Neural progenitor cell (in vitro differentiated cells): ENCODE results near the gene HNRNPA0.

Experiments used
- EZH2 ChIP-seq: fragments of 200-600 bp; sonication (generic); IDR thresholded peaks from 2 replicates; pipeline ENCODE4 v1.6.1; 2017; ENCODE audit warnings: antibody characterized with exemption, mild to moderate bottlenecking, moderate library complexity
- EZH2phosphoT487 ChIP-seq: fragments of 200-600 bp; sonication (generic); IDR thresholded peaks from 2 replicates; pipeline ENCODE4 v1.6.1; 2017; ENCODE audit warnings: antibody characterized with exemption
- TF ChIP-seq, protein P1 (sequence below): fragments of 200-600 bp; sonication (generic); IDR thresholded peaks from 2 replicates; pipeline ENCODE4 v1.5.1; 2017; ENCODE audit warnings: antibody characterized with exemption, mild to moderate bottlenecking

DNA sequence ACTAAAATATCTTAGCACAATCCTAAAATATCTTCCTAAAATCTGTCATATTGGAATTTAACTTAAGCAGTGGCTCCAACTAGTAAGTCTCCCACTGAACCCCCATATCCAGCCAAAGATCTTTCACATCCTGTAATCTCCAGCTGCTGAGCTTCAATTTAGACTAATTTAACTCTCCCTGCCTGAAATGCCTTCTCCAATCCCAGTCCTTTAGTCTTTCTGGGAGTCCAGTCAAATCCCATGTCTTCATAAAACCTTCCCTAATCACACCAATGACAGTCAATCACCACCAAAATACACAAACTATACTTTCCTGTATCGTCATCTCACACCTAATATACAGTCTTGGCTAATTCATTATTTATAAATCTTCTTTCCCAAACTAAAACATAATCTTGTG lies 17.7 kb downstream of the HNRNPA0 start:
- TF ChIP-seq, protein P1, sequence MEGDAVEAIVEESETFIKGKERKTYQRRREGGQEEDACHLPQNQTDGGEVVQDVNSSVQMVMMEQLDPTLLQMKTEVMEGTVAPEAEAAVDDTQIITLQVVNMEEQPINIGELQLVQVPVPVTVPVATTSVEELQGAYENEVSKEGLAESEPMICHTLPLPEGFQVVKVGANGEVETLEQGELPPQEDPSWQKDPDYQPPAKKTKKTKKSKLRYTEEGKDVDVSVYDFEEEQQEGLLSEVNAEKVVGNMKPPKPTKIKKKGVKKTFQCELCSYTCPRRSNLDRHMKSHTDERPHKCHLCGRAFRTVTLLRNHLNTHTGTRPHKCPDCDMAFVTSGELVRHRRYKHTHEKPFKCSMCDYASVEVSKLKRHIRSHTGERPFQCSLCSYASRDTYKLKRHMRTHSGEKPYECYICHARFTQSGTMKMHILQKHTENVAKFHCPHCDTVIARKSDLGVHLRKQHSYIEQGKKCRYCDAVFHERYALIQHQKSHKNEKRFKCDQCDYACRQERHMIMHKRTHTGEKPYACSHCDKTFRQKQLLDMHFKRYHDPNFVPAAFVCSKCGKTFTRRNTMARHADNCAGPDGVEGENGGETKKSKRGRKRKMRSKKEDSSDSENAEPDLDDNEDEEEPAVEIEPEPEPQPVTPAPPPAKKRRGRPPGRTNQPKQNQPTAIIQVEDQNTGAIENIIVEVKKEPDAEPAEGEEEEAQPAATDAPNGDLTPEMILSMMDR, result no peak
- TF ChIP-seq EZH2phosphoT487, result no peak
- no peak for TF ChIP-seq EZH2
